Esophagus muscularis mucosa (tissue), 3 donors: ENCODE results near the gene C5orf34.
"Not testable (repeated sequence)": the region's sequence is repeated elsewhere in the genome, so short reads cannot be mapped to it uniquely, and the experiment has no call there.

ENCODE experiments used
- CTCF ChIP-seq, 3 experiments: fragments of 200-600 bp in 2 of 3; fragments of 450-650 bp in 1 of 3; sonication (generic) in 2 of 3; IDR thresholded peaks; one replicate each; pipeline ENCODE4 v1.5.1; 2017 to 2019; ENCODE audit warnings: antibody characterized with exemption in 3 of 3, mild to moderate bottlenecking in 2 of 3, moderate library complexity in 1 of 3
- POLR2A ChIP-seq: fragments of 450-650 bp; IDR thresholded peaks from one replicate; pipeline ENCODE4 v1.6.1; 2017; ENCODE audit warnings: antibody characterized with exemption, moderate library complexity, mild to moderate bottlenecking, low read depth
- POLR2AphosphoS5 ChIP-seq, 2 donors: sonication (generic); formaldehyde crosslinking; IDR thresholded peaks; one replicate each; pipeline ENCODE4 v1.6.1; 2017; ENCODE audit warnings: antibody characterized with exemption in 2 of 2

GRCh38 chr5:43556607-43556856 lies 41.6 kb upstream of the C5orf34 start:
- TF ChIP-seq CTCF (IDR thresholded peaks at IDR 0.05); POLR2A; POLR2AphosphoS5 (IDR thresholded peaks at IDR 0.05): not testable (repeated sequence)
